ENCODE data around the gene PPP6R3.
"Not testable (repeated sequence)": the region's sequence is repeated elsewhere in the genome, so short reads cannot be mapped to it uniquely, and the experiment has no call there.

Gene PPP6R3

GRCh38 chr11:68601147-68601546 is 140.6 kb downstream of the PPP6R3 start:
- DNase-seq (ENCODE audit: low spot score): no peak

GRCh38 chr11:68609761-68610160 is 149.2 kb downstream of the PPP6R3 start:
- no peak for DNase-seq (ENCODE audit: low spot score)

GRCh38 chr11:68610452-68611116 is 150.0 kb downstream of the PPP6R3 start:
- DNase-seq (ENCODE audit: low spot score): no peak

- DNase-seq (ENCODE audit: low spot score): no peak
These were observed 155.1 kb downstream of the PPP6R3 start for GRCh38 chr11:68615657-68616056.

- DNase-seq (ENCODE audit: low spot score): no peak
These were observed 157.6 kb downstream of the PPP6R3 start for GRCh38 chr11:68617925-68618809.

GRCh38 chr11:68621826-68622225 is 161.3 kb downstream of the PPP6R3 start:
- DNase-seq (ENCODE audit: low spot score): no peak

- not testable (repeated sequence) for DNase-seq (ENCODE audit: low spot score)
These were observed 163.2 kb downstream of the PPP6R3 start for GRCh38 chr11:68623706-68624105.

- DNase-seq (ENCODE audit: low spot score): not testable (repeated sequence)
These were observed 164.5 kb downstream of the PPP6R3 start for GRCh38 chr11:68625069-68625468.

GRCh38 chr11:68626236-68626635 is 165.7 kb downstream of the PPP6R3 start:
- not testable (repeated sequence) for DNase-seq (ENCODE audit: low spot score)

- not testable (repeated sequence) for DNase-seq (ENCODE audit: low spot score)
These were observed 168.3 kb downstream of the PPP6R3 start for GRCh38 chr11:68628837-68629236.

- not testable (repeated sequence) for DNase-seq (ENCODE audit: low spot score)
These were observed 171.8 kb downstream of the PPP6R3 start for GRCh38 chr11:68632375-68632774.

GRCh38 chr11:68632802-68633201 is 172.2 kb downstream of the PPP6R3 start:
- no peak for DNase-seq (ENCODE audit: low spot score)

- not testable (repeated sequence) for DNase-seq (ENCODE audit: low spot score)
These were observed 174.1 kb downstream of the PPP6R3 start for GRCh38 chr11:68634606-68635005.

- DNase-seq (ENCODE audit: low spot score): not testable (repeated sequence)
These were observed 174.6 kb downstream of the PPP6R3 start for GRCh38 chr11:68635172-68635571.

GRCh38 chr11:68635883-68636282 is 175.3 kb downstream of the PPP6R3 start:
- not testable (repeated sequence) for DNase-seq (ENCODE audit: low spot score)

- not testable (repeated sequence) for DNase-seq (ENCODE audit: low spot score)
These were observed 178.8 kb downstream of the PPP6R3 start for GRCh38 chr11:68639322-68639721.

GRCh38 chr11:68641880-68642279 is 181.3 kb downstream of the PPP6R3 start:
- DNase-seq (ENCODE audit: low spot score): no peak

- DNase-seq (ENCODE audit: low spot score): no peak
These were observed 183.0 kb downstream of the PPP6R3 start for GRCh38 chr11:68643585-68643984.

GRCh38 chr11:68646832-68647231 is 186.3 kb downstream of the PPP6R3 start:
- DNase-seq (ENCODE audit: low spot score): no peak

- DNase-seq (ENCODE audit: low spot score): no peak
These were observed 189.5 kb downstream of the PPP6R3 start for GRCh38 chr11:68649851-68650555.

- DNase-seq (ENCODE audit: low spot score): no peak
These were observed 190.2 kb downstream of the PPP6R3 start for GRCh38 chr11:68650801-68651200.

GRCh38 chr11:68651208-68651984 is 190.8 kb downstream of the PPP6R3 start:
- DNase-seq (ENCODE audit: low spot score): no peak

Data from Ammon's horn (tissue), 1 donor.